ENCODE measurements around the gene UGCG. TPM values are rescaled to one million over a fixed set of nuclear protein-coding genes. Genes with fewer than 3 reads are reported as not detected.

The UGCG gene
- total and polyA plus RNA-seq, 2 of the 8 experiments (the other 6 are each of a cell fraction or from before 2014, with no cell fraction given) = 14.9 to 34.0 TPM

GRCh38 chr9:111868475-111868874 is 28.1 kb upstream of the UGCG start:
- no peak overlapping the region for H3K23ac ChIP-seq (ENCODE audit: insufficient read length)
- H2BK15ac ChIP-seq (ENCODE audit: low read length) = no peak overlapping the region
- H3K79me2 ChIP-seq (ENCODE audit: control insufficient read depth in 1 of 2, insufficient read depth in 2 of 2, low read length in 2 of 2) = no peaks in the 10 kb centered on the region
- no peak overlapping the region for H3K4ac ChIP-seq (replicated peaks; ENCODE audit: insufficient read length, low read depth, low read length)
- H3K27me3 ChIP-seq (replicated peaks in 1 of 4; ENCODE audit: control insufficient read depth in 3 of 4, extremely low read depth in 1 of 4, insufficient read depth in 3 of 4, low read length in 3 of 4) = no peaks in the 10 kb centered on the region
- 0 out of 7 replicates have a peak, but pooled peaks cover 0 to 2% (median 0%) of the 10 kb centered on the region in 4 experiments for H3K4me1 ChIP-seq (replicated peaks in 1 of 4; ENCODE audit: control insufficient read depth in 3 of 4, insufficient read depth in 4 of 4, low read length in 3 of 4)
- FAIRE-seq = peak; percentile 98
- no peak overlapping the region; a peak in 1 of 8 replicates for H3K4me3 ChIP-seq (ENCODE audit: extremely low read depth in 1 of 4, insufficient read depth in 2 of 4, low read depth in 3 of 4, low read length in 4 of 4)
- H3K18ac ChIP-seq (ENCODE audit: extremely low read depth, low read length) = peak overlapping the region; percentile 75; the same call in 1 of the 2 replicates
- H2AK5ac ChIP-seq (ENCODE audit: low read depth, low read length) = no peak overlapping the region
- H3K36me3 ChIP-seq (ENCODE audit: control insufficient read depth in 2 of 4, insufficient read depth in 4 of 4, low read length in 3 of 4) = no peaks in the 10 kb centered on the region
- no peak overlapping the region for H3K27ac ChIP-seq (ENCODE audit: low read depth, low read length)
- H3K9me3 ChIP-seq (ENCODE audit: insufficient read depth in 2 of 2, low read depth in 1 of 2, low read length in 1 of 2) = no peaks in the 10 kb centered on the region
- no peak overlapping the region for H2AFZ ChIP-seq (ENCODE audit: low read length)
- H3K23me2 ChIP-seq (ENCODE audit: low read depth, low read length) = no peaks in the 10 kb centered on the region
- POLR2A ChIA-PET (ENCODE audit: partially characterized antibody) = interaction anchor here (0.7 to 1.3 kb wide), 5 partner anchors 11 to 136 kb away, joined by 3 to 4 read pairs (median 3); no protein-coding TSS in a partner anchor
- DNase-seq (ENCODE audit: low read depth in 1 of 2, low spot score in 2 of 2) = peak in 1 of 2 experiments; percentile 49
- H2BK20ac ChIP-seq (ENCODE audit: low read length) = no peak overlapping the region
- no peak overlapping the region for H3K56ac ChIP-seq (replicated peaks; ENCODE audit: insufficient read length, low read depth, low read length)
- no peak overlapping the region for H3K14ac ChIP-seq (ENCODE audit: insufficient read length)
- no peak overlapping the region for H4K91ac ChIP-seq (replicated peaks; ENCODE audit: insufficient read length, low read length)
- H2BK12ac ChIP-seq (ENCODE audit: low read depth, low read length) = no peak overlapping the region
- no peak overlapping the region for H3K9ac ChIP-seq (replicated peaks in 1 of 4; ENCODE audit: extremely low read depth in 1 of 4, low read depth in 3 of 4, low read length in 3 of 4)
- H4K5ac ChIP-seq (ENCODE audit: insufficient read length, low read depth, low read length) = no peak overlapping the region
- H3K4me2 ChIP-seq (ENCODE audit: insufficient read depth in 1 of 2, low read depth in 2 of 2, low read length in 2 of 2) = 0 out of 4 replicates have a peak overlapping the region, but pooled peaks of 1 of the 2 experiments have one; percentile 41
- no peak overlapping the region for H4K8ac ChIP-seq (ENCODE audit: extremely low read depth, insufficient read depth, low read length)
- no peaks in the 10 kb centered on the region for H3K79me1 ChIP-seq (ENCODE audit: low read depth, low read length)
- no peak overlapping the region for H2BK5ac ChIP-seq (ENCODE audit: low read depth, low read length)
- WGBS, 2 experiments (ENCODE audit: extremely low coverage in 1 of 2, insufficient coverage in 1 of 2, insufficient read length in 1 of 2, insufficient replicate concordance in 2 of 2, low coverage in 1 of 2, low lambda C conversion rate in 2 of 2, missing lambda C conversion rate in 1 of 2) = 68% methylated on average over 6 of the region's 6 CpGs; no CpG with 5 or more reads in 1 of the 2 experiments
- CTCF ChIA-PET (ENCODE audit: partially characterized antibody) = interaction anchor here (0.6 to 0.7 kb wide), 3 partner anchors 22 to 619 kb away, joined by 3 read pairs; no protein-coding TSS in a partner anchor
- no peak overlapping the region for H2BK120ac ChIP-seq (replicated peaks; ENCODE audit: low read depth, low read length)
- no peaks in the 10 kb centered on the region for H4K20me1 ChIP-seq (replicated peaks in 1 of 2; ENCODE audit: control insufficient read depth in 1 of 2, insufficient read depth in 2 of 2, low read length in 2 of 2)
- TF ChIP-seq SAP30 (IDR thresholded peaks at IDR 0.05; ENCODE audit: insufficient read depth, insufficient replicate concordance, low read length) (no peak), SP1 (IDR thresholded peaks at IDR 0.05; ENCODE audit: low read depth, low read length) (peak; percentile 39; the same call in 1 of the 2 replicates), FOSL1 (IDR thresholded peaks at IDR 0.05; ENCODE audit: insufficient read depth, low read depth, low read length) (no peak), MAFK (IDR thresholded peaks at IDR 0.05; ENCODE audit: low read depth, low read length) (no peak), CBX8 (IDR thresholded peaks at IDR 0.05; ENCODE audit: borderline replicate concordance, low read depth, low read length) (no peak), RFX5 (IDR thresholded peaks at IDR 0.05; ENCODE audit: borderline replicate concordance, low read depth, low read length) (no peak), EGR1 (IDR thresholded peaks at IDR 0.05; ENCODE audit: borderline replicate concordance, low read depth, low read length) (no peak), SUZ12 (IDR thresholded peaks at IDR 0.05; ENCODE audit: low read length) (no peak), RXRA (IDR thresholded peaks at IDR 0.05; ENCODE audit: insufficient read depth, low read depth, low read length) (no peak), TBP (IDR thresholded peaks at IDR 0.05; ENCODE audit: low read depth, low read length) (peak; percentile 85), MAX (IDR thresholded peaks at IDR 0.05) (peak; percentile 38; the same call in 1 of the 2 replicates), CREB1 (IDR thresholded peaks at IDR 0.05) (no peak), TAF1 (IDR thresholded peaks at IDR 0.05; ENCODE audit: low read depth, low read length) (0 out of 2 replicates have a peak, but pooled peaks have one; percentile 25)

All from H1 (cell line).